Activated naive CD8-positive, alpha-beta T cell treated with anti-CD3 and anti-CD28 coated beads for 36 hours (primary cell): Measurements from ENCODE around the gene POLR3E. TPM values are rescaled to one million over a fixed set of nuclear protein-coding genes. Genes with fewer than 3 reads are reported as not detected.
"Not testable (repeated sequence)": the region's sequence is repeated elsewhere in the genome, so short reads cannot be mapped to it uniquely, and the experiment has no call there.

Experiments
- DNase-seq: peaks from one replicate; pipeline ENCODE4 v3.0.0; 2021
- H3K27ac Mint-ChIP-seq: one replicate; pipeline ENCODE4 v1.8.0; 2022; ENCODE audit warnings: mild to moderate bottlenecking, moderate library complexity, mixed read lengths
- H3K27me3 Mint-ChIP-seq: one replicate; pipeline ENCODE4 v1.8.0; 2022; ENCODE audit warnings: mild to moderate bottlenecking, mixed read lengths
- H3K36me3 Mint-ChIP-seq: one replicate; pipeline ENCODE4 v1.8.0; 2021; ENCODE audit warnings: mild to moderate bottlenecking, mixed read lengths
- H3K4me1 Mint-ChIP-seq: one replicate; pipeline ENCODE4 v1.8.0; 2021; ENCODE audit warnings: mixed read lengths
- H3K4me3 Mint-ChIP-seq: one replicate; pipeline ENCODE4 v1.8.0; 2022; ENCODE audit warnings: mild to moderate bottlenecking, moderate library complexity, mixed read lengths
- H3K9me3 Mint-ChIP-seq: one replicate; pipeline ENCODE4 v1.8.0; 2022; ENCODE audit warnings: mixed read lengths
- total RNA-seq, 2 experiments: library from RNA; stranded (reverse); gene quantifications; one replicate each; pipeline ENCODE4 v1.2.3, GENCODE V29; 2021

Gene POLR3E
- total RNA-seq, 2 experiments from 2014 or later: 94.3 to 95.8 TPM

DNA sequence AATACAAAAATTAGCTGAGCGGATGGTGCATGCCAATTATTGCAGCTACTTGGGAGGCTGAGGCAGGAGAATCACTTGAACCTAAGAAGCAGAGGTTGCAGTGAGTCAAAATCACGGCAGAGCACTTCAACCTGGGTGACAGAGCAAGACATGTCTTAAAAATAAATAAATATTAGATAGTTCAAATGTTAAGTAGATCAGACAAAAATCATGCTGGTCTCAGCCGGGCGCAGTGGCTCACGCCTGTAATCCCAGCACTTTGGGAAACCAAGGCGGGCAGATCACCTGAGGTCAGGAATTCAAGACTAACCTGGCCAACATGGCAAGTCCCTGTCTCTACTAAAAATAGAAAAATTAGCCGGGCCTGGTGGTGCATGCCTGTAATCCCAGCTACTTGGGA lies 4.2 kb downstream of the POLR3E start:
- peaks cover 35% of the 10 kb centered on the region for H3K36me3 Mint-ChIP-seq
- H3K27ac Mint-ChIP-seq: not testable (repeated sequence)

DNA sequence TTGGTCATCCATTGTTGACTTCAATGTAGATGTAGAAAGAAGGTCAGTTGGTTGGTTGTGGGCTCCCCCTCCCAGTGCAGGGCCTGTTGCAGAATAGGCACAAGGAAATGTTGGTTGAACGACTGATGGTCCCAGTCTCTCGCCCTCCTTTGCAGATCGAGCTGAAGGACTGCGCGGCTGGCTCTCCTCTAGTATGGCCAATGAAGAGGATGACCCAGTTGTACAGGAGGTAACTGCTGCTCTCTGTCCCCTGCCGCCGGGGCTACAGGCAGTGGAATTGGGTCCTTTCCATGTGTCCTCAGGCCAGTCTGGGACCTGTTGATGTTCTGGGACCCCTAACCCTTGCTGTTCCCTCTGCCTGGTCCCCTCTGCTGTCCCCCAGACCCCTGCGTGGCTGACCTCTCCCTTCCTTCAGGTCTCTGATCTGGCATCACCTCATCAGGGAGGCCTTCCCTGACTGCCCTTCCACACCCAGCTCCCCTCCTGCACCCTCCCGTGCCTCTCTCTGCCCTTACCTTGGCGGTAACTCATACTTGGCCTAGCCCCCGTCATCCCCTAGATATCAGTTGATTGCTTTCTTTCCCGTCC lies 5.7 kb downstream of the POLR3E start:
- H3K27me3 Mint-ChIP-seq: peaks cover 6% of the 10 kb centered on the region
- no peaks in the 10 kb centered on the region for H3K9me3 Mint-ChIP-seq
- peaks cover 44% of the 10 kb centered on the region for H3K4me1 Mint-ChIP-seq
- H3K4me3 Mint-ChIP-seq: no peak overlapping the region
- H3K27ac Mint-ChIP-seq: no peak overlapping the region
- DNase-seq: no peak
- peaks cover 29% of the 10 kb centered on the region for H3K36me3 Mint-ChIP-seq

More for the DNA sequence above, 4.2 kb downstream of the POLR3E start:
- Mint-ChIP-seq H3K27me3 (peaks cover 11% of the 10 kb centered on the region), H3K4me1 (peaks cover 46% of the 10 kb centered on the region)
- H3K4me3 Mint-ChIP-seq, H3K9me3 Mint-ChIP-seq, DNase-seq: not testable (repeated sequence)

DNA sequence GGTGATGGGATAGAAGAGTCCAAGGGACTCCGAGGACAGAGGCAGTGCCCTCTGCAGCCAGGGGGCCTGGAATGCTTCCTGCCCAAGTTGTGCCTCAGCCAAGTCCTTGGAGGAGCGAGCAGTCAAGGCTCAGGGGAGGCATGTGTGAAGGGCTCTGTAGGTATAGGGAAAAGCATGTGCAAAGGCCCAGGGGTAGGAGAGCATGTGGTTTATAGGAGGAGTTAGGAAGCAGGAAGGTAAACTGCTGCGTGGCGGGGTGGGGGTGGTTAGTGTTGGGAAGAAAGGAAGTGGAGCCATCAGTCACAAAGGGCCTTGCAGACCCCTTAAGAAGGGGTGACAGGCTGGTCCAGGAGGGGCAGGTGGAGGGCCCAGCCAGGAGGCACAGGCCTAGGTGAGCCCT lies 7.2 kb downstream of the POLR3E start:
- H3K4me3 Mint-ChIP-seq: no peak overlapping the region
- peaks cover 30% of the 10 kb centered on the region for H3K4me1 Mint-ChIP-seq
- H3K27ac Mint-ChIP-seq: no peak overlapping the region
- no peaks in the 10 kb centered on the region for H3K27me3 Mint-ChIP-seq
- H3K9me3 Mint-ChIP-seq: no peaks in the 10 kb centered on the region
- H3K36me3 Mint-ChIP-seq: peaks cover 15% of the 10 kb centered on the region
- no peak for DNase-seq

DNA sequence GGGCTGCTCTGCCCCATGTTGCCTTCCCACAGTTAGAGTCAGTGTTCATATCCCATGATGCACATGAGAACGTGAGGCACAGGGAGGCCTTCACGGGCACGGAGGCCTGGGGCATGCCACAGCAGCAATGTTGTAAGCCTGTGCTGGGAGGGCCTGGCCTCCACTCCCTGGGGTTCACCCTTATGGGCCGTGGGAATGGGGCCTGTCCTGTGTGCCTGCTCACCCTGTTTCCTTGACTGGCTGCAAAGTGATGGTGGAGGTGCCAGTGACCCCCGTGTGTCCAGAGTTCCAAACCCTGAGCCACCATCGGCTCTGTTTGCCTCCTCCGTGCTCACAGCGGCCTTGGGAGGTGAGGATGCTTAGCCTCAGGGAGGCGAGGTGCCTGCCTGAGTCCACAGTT lies 9.6 kb downstream of the POLR3E start:
- H3K27ac Mint-ChIP-seq: no peak overlapping the region
- H3K4me3 Mint-ChIP-seq: no peak overlapping the region
- DNase-seq: no peak
- peaks cover 9% of the 10 kb centered on the region for H3K36me3 Mint-ChIP-seq
- H3K4me1 Mint-ChIP-seq: peaks cover 11% of the 10 kb centered on the region
- H3K9me3 Mint-ChIP-seq: no peaks in the 10 kb centered on the region
- H3K27me3 Mint-ChIP-seq: no peaks in the 10 kb centered on the region

DNA sequence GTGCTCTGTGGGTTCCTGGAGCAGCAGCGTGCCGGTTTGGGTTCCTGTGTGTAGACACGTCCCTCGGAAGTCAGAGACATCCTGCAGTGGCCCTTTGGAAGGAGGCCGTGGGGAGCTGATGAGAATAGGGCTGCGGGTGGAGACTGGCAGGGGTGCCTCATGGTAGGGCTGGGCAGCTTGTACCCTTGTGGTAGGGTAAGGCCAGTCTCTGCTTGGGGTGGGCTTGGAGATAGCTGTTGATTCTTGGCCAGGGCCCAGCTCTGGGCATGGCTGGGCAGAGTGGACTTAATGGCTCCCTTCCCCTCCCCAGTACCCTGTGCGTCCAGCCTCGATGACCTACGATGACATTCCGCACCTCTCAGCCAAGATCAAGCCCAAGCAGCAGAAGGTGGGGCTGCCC lies 10.6 kb downstream of the POLR3E start:
- H3K36me3 Mint-ChIP-seq: peaks cover 10% of the 10 kb centered on the region

DNA sequence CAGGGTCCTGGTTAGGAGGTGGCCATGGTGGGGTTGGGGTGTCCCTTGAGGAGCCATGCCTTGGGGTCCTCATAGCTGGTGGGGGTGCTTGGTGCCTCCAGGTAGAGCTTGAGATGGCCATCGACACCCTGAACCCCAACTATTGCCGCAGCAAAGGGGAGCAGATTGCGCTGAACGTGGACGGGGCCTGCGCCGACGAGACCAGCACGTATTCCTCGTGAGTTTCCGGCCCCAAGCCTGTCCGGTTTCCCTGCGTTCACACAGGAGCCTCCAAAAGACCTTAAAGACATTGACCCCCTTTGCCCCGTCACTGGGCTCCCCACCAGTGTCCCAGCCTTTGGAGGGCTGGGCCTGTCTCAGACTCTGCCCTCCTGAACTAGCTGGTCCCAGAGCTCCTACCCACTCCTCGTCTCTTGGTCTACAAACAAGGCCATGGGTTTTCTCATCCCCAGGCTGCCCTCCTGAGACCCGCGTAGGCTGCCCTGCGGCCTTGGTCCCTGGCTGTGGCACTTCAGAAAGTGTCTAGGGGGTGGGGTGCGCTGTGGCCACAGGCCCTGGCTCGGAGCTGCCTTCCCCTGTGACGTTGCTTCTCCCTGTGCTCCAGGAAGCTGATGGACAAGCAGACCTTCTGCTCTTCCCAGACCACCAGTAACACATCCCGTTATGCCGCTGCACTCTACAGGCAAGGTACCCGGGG lies 11.8 kb downstream of the POLR3E start:
- DNase-seq: no peak
- H3K36me3 Mint-ChIP-seq: peaks cover 8% of the 10 kb centered on the region
- no peaks in the 10 kb centered on the region for H3K4me1 Mint-ChIP-seq
- no peak overlapping the region for H3K4me3 Mint-ChIP-seq
- no peak overlapping the region for H3K27ac Mint-ChIP-seq
- H3K9me3 Mint-ChIP-seq: no peaks in the 10 kb centered on the region
- H3K27me3 Mint-ChIP-seq: no peaks in the 10 kb centered on the region

More for the DNA sequence above, 10.6 kb downstream of the POLR3E start:
- H3K27ac Mint-ChIP-seq: peak overlapping the region; percentile 32
- H3K27me3 Mint-ChIP-seq: no peaks in the 10 kb centered on the region
- H3K9me3 Mint-ChIP-seq: no peaks in the 10 kb centered on the region
- no peak for DNase-seq
- peaks cover 3% of the 10 kb centered on the region for H3K4me1 Mint-ChIP-seq
- no peak overlapping the region for H3K4me3 Mint-ChIP-seq

DNA sequence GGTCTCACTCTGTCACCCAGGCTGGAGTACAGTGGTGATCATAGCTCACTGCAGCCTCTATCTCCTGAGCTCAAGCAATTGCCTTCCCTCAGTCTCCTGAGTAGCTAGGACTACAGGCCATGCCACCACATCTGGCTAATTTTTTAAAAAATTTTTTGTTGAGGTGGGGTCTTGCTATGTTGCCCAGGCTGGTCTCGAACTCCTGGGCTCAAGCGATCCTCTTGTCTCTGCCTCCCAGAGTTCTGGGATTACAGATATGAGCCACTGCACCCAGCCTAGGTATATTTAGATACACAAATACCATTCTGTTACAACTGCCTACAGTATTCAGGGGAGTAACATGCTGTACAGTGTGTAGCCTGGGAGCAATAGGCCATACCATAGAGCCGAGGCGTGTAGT lies 14.3 kb downstream of the POLR3E start:
- Mint-ChIP-seq H3K36me3 (peaks cover 6% of the 10 kb centered on the region), H3K4me3 (no peak overlapping the region), H3K9me3 (no peaks in the 10 kb centered on the region), H3K27ac (no peak overlapping the region), H3K27me3 (no peaks in the 10 kb centered on the region), H3K4me1 (no peaks in the 10 kb centered on the region)
- DNase-seq: no peak

DNA sequence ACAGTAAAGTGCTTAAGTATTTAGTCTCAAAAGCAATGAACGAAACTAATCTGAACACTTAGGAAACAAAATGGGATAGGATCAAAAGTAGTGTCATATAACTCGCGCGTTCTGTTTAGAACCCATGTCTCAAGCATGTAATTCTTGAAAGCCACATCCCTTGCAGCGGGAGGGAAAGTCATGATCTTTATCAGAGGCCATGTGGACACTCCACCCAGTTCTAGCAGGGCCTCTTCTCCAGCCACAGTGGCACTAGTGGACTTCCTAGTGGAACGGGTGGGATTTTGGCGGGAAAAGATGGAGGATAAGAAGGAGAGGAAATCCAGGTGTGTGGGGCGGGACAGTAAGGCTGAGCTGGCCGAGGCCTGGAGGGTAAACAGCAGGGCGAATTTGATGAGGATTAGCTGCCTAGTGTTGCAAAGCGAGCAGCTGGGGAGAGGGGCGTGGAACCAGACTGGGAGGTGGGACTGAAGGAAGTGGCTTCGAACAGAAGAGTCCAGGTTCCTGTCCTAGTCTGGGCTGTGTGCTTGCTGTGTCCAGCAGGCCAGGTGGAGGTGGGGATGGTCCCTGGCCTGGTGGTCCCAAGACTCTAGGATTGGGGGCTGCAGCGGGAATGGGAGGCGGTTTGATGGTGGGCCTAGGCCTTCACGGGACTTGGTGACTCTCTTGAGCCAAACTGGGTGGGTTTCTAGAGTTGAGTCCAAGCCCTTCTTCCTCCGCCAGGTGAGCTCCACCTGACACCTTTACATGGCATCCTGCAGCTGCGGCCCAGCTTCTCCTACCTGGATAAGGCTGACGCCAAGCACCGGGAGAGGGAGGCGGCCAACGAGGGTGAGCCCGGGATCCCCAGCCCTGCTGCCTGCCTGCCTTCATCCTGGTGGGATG lies 15.9 kb downstream of the POLR3E start:
- H3K27me3 Mint-ChIP-seq: no peaks in the 10 kb centered on the region
- no peak overlapping the region for H3K4me3 Mint-ChIP-seq
- H3K36me3 Mint-ChIP-seq: peaks cover 9% of the 10 kb centered on the region
- no peaks in the 10 kb centered on the region for H3K4me1 Mint-ChIP-seq
- H3K9me3 Mint-ChIP-seq: no peaks in the 10 kb centered on the region
- peak overlapping the region; percentile 47 for H3K27ac Mint-ChIP-seq
- DNase-seq: no peak

DNA sequence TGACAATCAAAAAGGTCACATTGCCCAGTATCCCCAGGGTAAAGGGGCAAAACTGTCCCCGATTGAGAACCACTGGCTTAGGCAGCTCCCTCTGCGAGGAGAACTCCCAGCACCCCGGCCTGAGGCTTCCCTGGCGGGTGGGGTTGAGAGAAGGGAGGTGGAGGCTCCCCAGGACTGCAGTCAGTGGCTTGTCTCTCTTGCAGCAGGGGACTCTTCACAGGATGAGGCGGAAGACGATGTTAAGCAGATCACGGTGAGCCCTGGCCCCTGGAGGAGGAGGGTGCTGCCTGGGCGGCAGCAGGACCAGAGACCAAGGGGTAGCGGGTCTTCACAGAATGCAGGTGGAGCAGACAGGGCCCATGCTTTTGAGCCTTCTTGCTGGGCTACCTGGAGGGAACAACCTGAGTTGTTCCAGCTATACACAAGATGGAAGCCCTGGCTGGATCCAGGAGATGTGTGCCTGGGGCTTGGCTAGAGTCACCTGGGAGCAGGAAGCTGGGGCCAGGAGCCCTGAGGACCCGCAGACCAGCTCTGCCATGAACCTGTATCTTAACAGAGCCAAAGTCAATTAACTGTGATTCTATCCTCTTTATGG lies 16.8 kb downstream of the POLR3E start:
- H3K27ac Mint-ChIP-seq: no peak overlapping the region
- H3K4me3 Mint-ChIP-seq: no peak overlapping the region
- DNase-seq: no peak
- no peaks in the 10 kb centered on the region for H3K4me1 Mint-ChIP-seq
- H3K36me3 Mint-ChIP-seq: peaks cover 9% of the 10 kb centered on the region
- no peaks in the 10 kb centered on the region for H3K27me3 Mint-ChIP-seq
- no peaks in the 10 kb centered on the region for H3K9me3 Mint-ChIP-seq

DNA sequence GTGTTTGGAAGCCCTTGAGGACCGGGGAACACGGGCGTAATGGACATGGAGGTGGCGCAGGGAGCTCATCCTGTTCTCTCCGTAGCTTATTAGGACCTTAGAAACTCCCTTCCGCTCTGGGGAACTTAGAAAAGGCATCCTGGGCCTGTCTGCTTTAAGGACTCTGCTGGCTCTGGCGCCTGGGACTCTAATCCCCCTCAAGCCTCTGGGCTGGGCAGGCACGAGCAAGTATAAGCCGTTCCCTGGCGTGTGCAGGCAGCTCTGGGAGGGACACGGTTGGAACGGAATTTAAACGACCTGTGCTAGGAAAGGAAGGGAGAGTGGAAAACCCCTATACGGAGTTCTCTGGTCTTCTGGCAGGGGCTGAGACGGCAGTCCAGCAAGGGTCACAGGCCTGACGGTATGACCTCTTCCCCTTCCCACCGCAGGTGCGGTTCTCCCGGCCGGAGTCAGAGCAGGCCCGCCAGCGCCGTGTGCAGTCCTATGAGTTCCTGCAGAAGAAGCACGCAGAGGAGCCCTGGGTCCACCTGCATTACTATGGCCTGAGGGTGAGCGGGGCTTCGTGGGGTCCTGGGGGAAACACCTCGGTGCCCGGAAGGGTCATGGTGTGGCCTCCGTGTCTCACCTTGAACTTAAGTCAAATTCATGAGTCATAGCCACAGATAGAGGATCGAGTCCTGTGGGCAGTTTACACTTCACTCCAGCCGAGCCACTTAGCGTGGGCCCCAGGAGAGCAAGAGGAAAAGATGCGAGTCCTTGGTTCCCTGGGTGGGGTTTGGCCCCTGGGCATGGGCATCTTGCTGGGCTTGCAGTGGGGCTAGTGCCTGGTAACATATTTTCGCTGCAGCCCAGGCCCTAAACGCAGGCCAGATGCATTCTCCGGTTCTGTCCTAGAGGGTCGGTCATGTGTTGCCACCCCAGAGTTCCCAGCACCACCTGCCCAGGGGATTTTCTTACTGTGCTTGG lies 17.7 kb downstream of the POLR3E start:
- no peaks in the 10 kb centered on the region for H3K9me3 Mint-ChIP-seq
- H3K36me3 Mint-ChIP-seq: peaks cover 9% of the 10 kb centered on the region

DNA sequence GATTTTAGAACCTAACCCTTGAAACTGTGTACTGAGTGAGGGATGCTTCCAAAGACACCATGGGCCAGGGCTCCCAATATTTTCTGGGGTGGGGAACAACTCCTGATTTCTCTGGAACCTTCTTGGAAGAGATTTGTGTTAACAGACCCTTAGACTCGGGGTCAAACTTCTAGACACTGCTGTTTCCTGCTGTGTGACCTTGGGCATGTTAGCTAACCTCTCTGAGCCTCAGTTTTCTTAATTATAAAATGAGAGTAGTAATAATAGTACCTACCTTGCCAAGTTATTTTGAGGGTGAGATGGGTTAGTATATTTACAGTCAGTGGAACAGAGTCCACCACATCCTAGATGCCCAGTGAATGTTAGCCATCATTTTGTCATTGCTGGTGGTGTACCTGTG lies 18.8 kb downstream of the POLR3E start:
- H3K4me1 Mint-ChIP-seq: peaks cover 5% of the 10 kb centered on the region
- no peaks in the 10 kb centered on the region for H3K27me3 Mint-ChIP-seq
- H3K4me3 Mint-ChIP-seq: no peak overlapping the region
- no peak for DNase-seq
- no peak overlapping the region for H3K27ac Mint-ChIP-seq
- peaks cover 16% of the 10 kb centered on the region for H3K36me3 Mint-ChIP-seq
- no peaks in the 10 kb centered on the region for H3K9me3 Mint-ChIP-seq

More for the DNA sequence above, 17.7 kb downstream of the POLR3E start:
- Mint-ChIP-seq H3K27me3 (no peaks in the 10 kb centered on the region), H3K4me1 (no peaks in the 10 kb centered on the region), H3K27ac (no peak overlapping the region), H3K4me3 (no peak overlapping the region)
- DNase-seq: no peak

DNA sequence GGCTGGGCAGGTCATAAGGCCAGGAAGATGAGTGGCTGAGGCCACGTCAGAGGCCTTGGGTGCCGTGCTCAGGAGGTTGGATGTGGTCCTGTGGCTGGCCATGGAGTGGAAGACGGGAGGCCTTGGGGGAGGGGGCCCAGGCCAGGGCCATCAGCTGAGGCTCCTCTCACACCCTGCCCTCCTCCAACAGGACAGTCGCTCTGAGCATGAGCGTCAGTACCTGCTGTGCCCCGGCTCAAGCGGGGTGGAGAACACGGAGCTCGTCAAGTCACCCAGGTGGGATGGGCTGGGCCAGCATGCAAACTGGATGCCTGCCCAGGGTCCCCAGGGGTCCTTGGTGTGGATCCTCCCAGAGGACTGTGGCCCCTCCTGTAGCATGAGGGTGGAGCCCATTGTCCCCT lies 19.2 kb downstream of the POLR3E start:
- no peak for DNase-seq
- Mint-ChIP-seq H3K9me3 (no peaks in the 10 kb centered on the region), H3K27me3 (no peaks in the 10 kb centered on the region), H3K4me1 (peaks cover 7% of the 10 kb centered on the region), H3K36me3 (peaks cover 19% of the 10 kb centered on the region), H3K4me3 (no peak overlapping the region), H3K27ac (no peak overlapping the region)

DNA sequence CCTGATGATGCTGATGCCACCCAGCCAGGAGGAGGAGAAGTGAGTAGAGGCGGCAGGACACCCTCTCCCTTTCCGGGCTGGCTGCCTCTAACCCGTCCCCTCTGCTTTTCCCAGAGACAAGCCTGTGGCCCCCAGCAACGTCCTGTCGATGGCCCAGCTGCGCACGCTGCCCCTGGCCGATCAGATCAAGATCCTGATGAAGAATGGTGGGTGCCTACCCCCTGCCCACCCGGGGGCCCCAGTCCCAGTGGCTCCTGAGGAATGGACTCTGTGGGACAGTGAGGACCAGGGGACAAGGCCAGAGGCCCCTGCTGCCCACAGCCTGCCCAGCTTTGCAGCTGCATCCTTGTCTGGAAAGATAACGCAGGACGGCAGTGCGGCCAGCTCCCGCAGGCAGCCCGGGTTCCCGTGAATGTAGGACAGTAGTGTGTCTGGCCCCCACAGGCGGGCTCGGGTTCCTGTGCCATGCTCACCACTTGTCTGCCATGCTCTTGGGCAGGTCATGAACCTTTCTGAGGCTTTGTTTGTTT lies 19.9 kb downstream of the POLR3E start:
- Mint-ChIP-seq H3K4me3 (no peak overlapping the region), H3K36me3 (peaks cover 19% of the 10 kb centered on the region), H3K27me3 (no peaks in the 10 kb centered on the region), H3K9me3 (no peaks in the 10 kb centered on the region), H3K27ac (no peak overlapping the region), H3K4me1 (peaks cover 7% of the 10 kb centered on the region)
- no peak for DNase-seq

DNA sequence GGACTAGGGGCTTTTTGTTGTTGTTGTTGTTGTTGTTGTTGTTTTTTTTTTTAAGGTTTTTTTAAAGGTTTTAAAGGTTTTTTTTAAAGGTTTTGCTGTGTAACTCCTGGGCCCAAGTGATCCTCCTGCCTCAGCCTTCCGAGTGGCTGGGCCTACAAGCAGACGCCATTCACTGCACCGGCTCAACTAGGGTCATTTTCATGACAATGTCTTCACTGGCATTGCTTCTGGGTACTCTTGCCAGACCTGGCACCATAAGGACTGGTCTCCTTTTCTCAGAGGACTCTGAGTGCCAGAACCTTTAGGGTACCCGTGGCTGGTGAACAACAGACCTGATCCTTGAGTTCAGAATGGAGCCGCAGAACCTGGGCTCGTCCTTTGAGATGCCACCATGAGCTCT lies 20.4 kb downstream of the POLR3E start:
- H3K36me3 Mint-ChIP-seq: peaks cover 19% of the 10 kb centered on the region

More for the DNA sequence above, 20.4 kb downstream of the POLR3E start:
- Mint-ChIP-seq H3K27ac (no peak overlapping the region), H3K27me3 (no peaks in the 10 kb centered on the region), H3K9me3 (no peaks in the 10 kb centered on the region), H3K4me1 (peaks cover 7% of the 10 kb centered on the region), H3K4me3 (no peak overlapping the region)
- DNase-seq: no peak
